CD4-positive, CD25-positive, alpha-beta regulatory T cell (primary cell): ENCODE measurements around the gene CNNM2. TPM values are rescaled to one million over a fixed set of nuclear protein-coding genes. Genes with fewer than 3 reads are reported as not detected.

Source experiments
- ATAC-seq, 2 donors: fragments of 150-1000 bp; cut with Tn5 transposase; one replicate each; pipeline ENCODE4 v1.10.0; 2021; ENCODE audit warnings: low read depth in 2 of 2, moderate number of reproducible peaks in 2 of 2, moderate library complexity in 1 of 2
- DNase-seq, 3 donors: peaks; one replicate each; pipeline versions ENCODE4 v3.0.0 to v3.0.0-alpha.2; 2012 to 2022; ENCODE audit warnings: mixed read lengths in 1 of 3
- H3K27ac ChIP-seq: one replicate; pipeline ENCODE4 v1.7.0; 2013; ENCODE audit warnings: mild to moderate bottlenecking, low read length; ENCODE audit not compliant: insufficient read depth, poor library complexity, severe bottlenecking
- H3K27me3 ChIP-seq: one replicate; pipeline ENCODE4 v1.7.0; 2013; ENCODE audit warnings: low read length; ENCODE audit not compliant: control insufficient read depth, insufficient read depth
- H3K36me3 ChIP-seq: one replicate; pipeline ENCODE4 v1.7.0; 2013; ENCODE audit warnings: mild to moderate bottlenecking, low read length, moderate library complexity; ENCODE audit not compliant: control insufficient read depth, insufficient read depth
- H3K4me1 ChIP-seq: 2 replicates; pipeline ENCODE4 v1.7.0; 2013; ENCODE audit warnings: mild to moderate bottlenecking, low read length; ENCODE audit not compliant: insufficient read depth, control insufficient read depth, poor library complexity, severe bottlenecking
- H3K4me3 ChIP-seq: one replicate; pipeline ENCODE4 v1.7.0; 2013; ENCODE audit warnings: low read depth, mild to moderate bottlenecking, low read length, moderate library complexity
- H3K9me3 ChIP-seq, 2 experiments: 1 replicate in 1 of 2; 2 replicates in 1 of 2; pipeline ENCODE4 v1.7.0; 2013; ENCODE audit warnings: low read length in 2 of 2, mild to moderate bottlenecking in 1 of 2, moderate library complexity in 1 of 2; ENCODE audit not compliant: control insufficient read depth in 2 of 2
- H3K27ac Mint-ChIP-seq, 3 donors: one replicate each; pipeline ENCODE4 v1.8.0; 2020 to 2022; ENCODE audit warnings: mild to moderate bottlenecking in 3 of 3, mixed read lengths in 3 of 3, moderate library complexity in 2 of 3
- H3K27me3 Mint-ChIP-seq: one replicate; pipeline ENCODE4 v1.8.0; 2022; ENCODE audit warnings: mild to moderate bottlenecking, mixed read lengths
- H3K36me3 Mint-ChIP-seq: one replicate; pipeline ENCODE4 v1.8.0; 2020; ENCODE audit warnings: mixed read lengths
- H3K4me1 Mint-ChIP-seq, 4 donors: one replicate each; pipeline ENCODE4 v1.8.0; 2020 to 2022; ENCODE audit warnings: mixed read lengths in 4 of 4, mild to moderate bottlenecking in 1 of 4
- H3K4me3 Mint-ChIP-seq, 4 donors: one replicate each; pipeline ENCODE4 v1.8.0; 2020 to 2022; ENCODE audit warnings: mild to moderate bottlenecking in 4 of 4, mixed read lengths in 4 of 4, moderate library complexity in 3 of 4
- H3K9me3 Mint-ChIP-seq, 7 donors: one replicate each; pipeline ENCODE4 v1.8.0; 2020 to 2022; ENCODE audit warnings: mixed read lengths in 7 of 7, mild to moderate bottlenecking in 3 of 7, moderate library complexity in 2 of 7
- polyA plus RNA-seq, 4 donors: library from polyadenylated mRNA; unstranded; fragments of 300-500 nt; fragmentation: Illumina TruSeq; gene quantifications; one replicate each; pipeline ENCODE4 v1.2.3, GENCODE V29; 2021
- total RNA-seq: library from RNA; stranded (reverse); gene quantifications from one replicate; pipeline ENCODE4 v1.2.3, GENCODE V29; 2022

The CNNM2 gene
- total and polyA plus RNA-seq, 5 donors from 2014 or later = 3.5 to 13.3 (median 6.3) TPM

DNA sequence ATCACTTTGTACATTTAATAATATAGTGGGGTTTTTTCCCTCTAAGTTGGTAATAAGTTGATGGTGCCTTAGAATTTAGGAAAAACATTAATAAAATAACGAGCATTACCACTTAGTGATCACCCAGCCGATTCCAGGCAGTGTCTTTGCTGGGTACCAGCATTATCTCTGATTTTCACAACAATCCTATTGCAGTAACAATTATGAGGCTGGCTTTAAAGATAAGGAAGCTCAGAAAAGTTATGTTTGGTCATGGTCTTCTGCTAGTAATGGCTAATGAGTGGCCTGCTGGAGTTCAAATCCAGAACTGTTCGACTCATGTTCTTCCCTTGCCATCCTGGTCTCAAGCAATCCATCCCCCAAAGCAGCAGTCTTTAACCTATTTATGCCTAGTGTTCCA, 127.9 kb downstream of the CNNM2 start:
- H3K27me3 ChIP-seq = no peaks in the 10 kb centered on the region
- Mint-ChIP-seq H3K4me3 (no peak overlapping the region), H3K4me1 (peaks cover 0 to 6% (median 2%) of the 10 kb centered on the region in 4 donors), H3K27me3 (no peaks in the 10 kb centered on the region), H3K36me3 (peaks cover 4% of the 10 kb centered on the region), H3K27ac (no peak overlapping the region), H3K9me3 (no peaks in the 10 kb centered on the region)
- ATAC-seq (no peak), DNase-seq (no peak)
- no peaks in the 10 kb centered on the region for H3K36me3 ChIP-seq
- no peak overlapping the region for H3K27ac ChIP-seq
- no peak overlapping the region for H3K4me3 ChIP-seq
- no peaks in the 10 kb centered on the region for H3K9me3 ChIP-seq
- no peaks in the 10 kb centered on the region for H3K4me1 ChIP-seq

DNA sequence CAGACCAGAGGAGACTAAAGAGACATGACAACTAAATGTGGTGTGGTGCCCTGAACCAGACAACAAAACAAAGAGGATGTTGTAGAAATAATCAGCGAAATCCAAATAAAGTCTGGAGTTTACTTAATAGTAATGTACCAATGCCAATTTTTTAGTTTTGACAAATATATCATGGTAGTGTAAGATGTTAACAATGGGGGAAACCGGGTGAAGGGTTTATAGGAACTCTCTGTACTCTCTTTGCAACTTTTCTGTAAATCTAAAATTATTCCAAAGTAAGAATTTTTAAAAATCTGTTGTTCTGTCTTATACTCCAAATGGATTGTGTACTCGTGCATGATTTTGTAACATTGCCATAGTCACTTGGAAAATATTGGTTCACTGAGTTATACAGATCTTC, 129.3 kb downstream of the CNNM2 start:
- H3K9me3 Mint-ChIP-seq = no peaks in the 10 kb centered on the region
- ATAC-seq (no peak), DNase-seq (no peak)
- no peaks in the 10 kb centered on the region for H3K4me1 ChIP-seq
- no peak overlapping the region for H3K27ac Mint-ChIP-seq
- H3K36me3 ChIP-seq = no peaks in the 10 kb centered on the region
- no peak overlapping the region for H3K27ac ChIP-seq
- no peak overlapping the region for H3K4me3 Mint-ChIP-seq
- no peaks in the 10 kb centered on the region for H3K27me3 Mint-ChIP-seq
- H3K27me3 ChIP-seq = no peaks in the 10 kb centered on the region
- H3K4me1 Mint-ChIP-seq = peaks cover 0 to 3% (median 1%) of the 10 kb centered on the region in 4 donors
- peaks cover 4% of the 10 kb centered on the region for H3K36me3 Mint-ChIP-seq
- no peaks in the 10 kb centered on the region for H3K9me3 ChIP-seq
- no peak overlapping the region for H3K4me3 ChIP-seq

- no peaks in the 10 kb centered on the region for H3K27me3 Mint-ChIP-seq
- no peak overlapping the region for H3K4me3 Mint-ChIP-seq
- Histone ChIP-seq H3K4me3 (no peak overlapping the region), H3K4me1 (peaks cover 12% of the 10 kb centered on the region), H3K27me3 (no peaks in the 10 kb centered on the region), H3K36me3 (no peaks in the 10 kb centered on the region), H3K9me3 (no peaks in the 10 kb centered on the region), H3K27ac (no peak overlapping the region)
- H3K36me3 Mint-ChIP-seq = peaks cover 4% of the 10 kb centered on the region
- H3K9me3 Mint-ChIP-seq = no peaks in the 10 kb centered on the region
- no peak for DNase-seq
- peaks cover 9 to 16% (median 11%) of the 10 kb centered on the region in 4 donors for H3K4me1 Mint-ChIP-seq
- ATAC-seq = no peak
- no peak overlapping the region for H3K27ac Mint-ChIP-seq
Measured at GRCh38 chr10:103049237-103049636, 131.1 kb downstream of the CNNM2 start.

- Mint-ChIP-seq H3K9me3 (no peaks in the 10 kb centered on the region), H3K27ac (peak overlapping the region; percentile 90 to 95 (median 93)), H3K36me3 (peaks cover 18% of the 10 kb centered on the region), H3K27me3 (no peaks in the 10 kb centered on the region), H3K4me3 (peak overlapping the region; percentile 84 to 96 (median 88)), H3K4me1 (peaks cover 13 to 25% (median 15%) of the 10 kb centered on the region in 4 donors)
- peaks cover 17% of the 10 kb centered on the region for H3K4me1 ChIP-seq
- H3K36me3 ChIP-seq = no peaks in the 10 kb centered on the region
- H3K27me3 ChIP-seq = no peaks in the 10 kb centered on the region
- peak; percentile 78 to 85 for ATAC-seq
- H3K27ac ChIP-seq = peak overlapping the region; percentile 64
- DNase-seq = peak; percentile 11 to 88 (median 66)
- H3K4me3 ChIP-seq = peak overlapping the region; percentile 81
- no peaks in the 10 kb centered on the region for H3K9me3 ChIP-seq
Measured at GRCh38 chr10:103053659-103054581, 135.8 kb downstream of the CNNM2 start.

DNA sequence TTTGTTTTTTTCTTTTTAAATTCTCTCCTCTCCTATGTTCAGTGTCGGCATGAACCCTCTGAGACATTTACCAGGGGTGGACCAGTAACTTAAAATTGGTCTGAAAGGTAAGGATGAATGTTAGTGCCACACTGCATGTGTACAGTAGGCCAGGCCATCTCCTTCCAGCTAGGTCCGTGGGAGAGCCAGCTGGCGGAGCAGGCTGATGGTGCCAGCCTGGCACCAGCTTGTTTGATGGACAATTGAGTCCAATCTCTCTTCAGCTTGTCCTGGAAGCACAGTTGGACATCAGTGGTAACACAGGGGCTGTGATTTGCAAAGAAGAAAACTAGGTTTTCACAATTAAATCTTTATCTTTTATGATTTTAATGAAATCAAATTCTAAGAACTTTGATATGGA, 136.5 kb downstream of the CNNM2 start:
- ATAC-seq (no peak), DNase-seq (no peak)
- Histone ChIP-seq H3K4me3 (peak overlapping the region; percentile 81), H3K9me3 (no peaks in the 10 kb centered on the region), H3K4me1 (peaks cover 17% of the 10 kb centered on the region), H3K27ac (peak overlapping the region; percentile 64), H3K36me3 (no peaks in the 10 kb centered on the region), H3K27me3 (no peaks in the 10 kb centered on the region)
- Mint-ChIP-seq H3K4me1 (peaks cover 13 to 25% (median 15%) of the 10 kb centered on the region in 4 donors), H3K27ac (peak overlapping the region; percentile 49 to 95 (median 93)), H3K4me3 (peak overlapping the region; percentile 84 to 96 (median 88)), H3K27me3 (no peaks in the 10 kb centered on the region), H3K36me3 (peaks cover 18% of the 10 kb centered on the region), H3K9me3 (no peaks in the 10 kb centered on the region)

DNA sequence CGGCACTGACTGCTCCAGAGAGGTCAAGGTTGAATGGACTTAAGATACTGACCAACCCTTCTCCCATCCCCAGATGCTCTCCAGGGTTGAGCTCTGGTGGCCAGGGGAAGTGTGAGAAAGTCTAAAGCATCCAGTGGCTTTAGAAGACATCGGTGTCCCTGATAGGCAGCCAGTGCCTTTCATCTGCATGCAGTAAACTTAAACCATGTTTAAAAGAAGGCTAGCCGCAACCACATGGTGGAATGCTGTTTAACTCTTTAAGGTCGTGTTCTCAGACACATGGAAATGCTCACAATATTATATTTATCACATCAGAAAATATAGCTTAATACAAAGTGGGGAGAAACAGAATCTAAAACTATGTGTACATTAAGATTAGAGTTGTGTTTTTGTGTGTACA, 137.0 kb downstream of the CNNM2 start:
- no peak overlapping the region for H3K27ac ChIP-seq
- H3K4me1 ChIP-seq = peaks cover 17% of the 10 kb centered on the region
- H3K27ac Mint-ChIP-seq = peak overlapping the region in 1 of 3 donors; percentile 95
- H3K27me3 ChIP-seq = no peaks in the 10 kb centered on the region
- ATAC-seq = no peak
- no peak for DNase-seq
- no peak overlapping the region for H3K4me3 ChIP-seq
- peaks cover 18% of the 10 kb centered on the region for H3K36me3 Mint-ChIP-seq
- no peaks in the 10 kb centered on the region for H3K9me3 ChIP-seq
- H3K4me3 Mint-ChIP-seq = no peak overlapping the region
- H3K27me3 Mint-ChIP-seq = no peaks in the 10 kb centered on the region
- H3K36me3 ChIP-seq = no peaks in the 10 kb centered on the region
- H3K9me3 Mint-ChIP-seq = no peaks in the 10 kb centered on the region
- peaks cover 13 to 25% (median 15%) of the 10 kb centered on the region in 4 donors for H3K4me1 Mint-ChIP-seq

GRCh38 chr10:103058034-103058433, 139.9 kb downstream of the CNNM2 start:
- no peak for ATAC-seq
- no peak overlapping the region for H3K4me3 Mint-ChIP-seq
- H3K9me3 Mint-ChIP-seq = no peaks in the 10 kb centered on the region
- no peaks in the 10 kb centered on the region for H3K27me3 ChIP-seq
- H3K9me3 ChIP-seq = no peaks in the 10 kb centered on the region
- H3K27ac Mint-ChIP-seq = no peak overlapping the region
- DNase-seq = no peak
- no peak overlapping the region for H3K27ac ChIP-seq
- peaks cover 13% of the 10 kb centered on the region for H3K36me3 Mint-ChIP-seq
- H3K4me1 ChIP-seq = peaks cover 14% of the 10 kb centered on the region
- H3K4me3 ChIP-seq = no peak overlapping the region
- H3K36me3 ChIP-seq = no peaks in the 10 kb centered on the region
- peaks cover 10 to 20% (median 17%) of the 10 kb centered on the region in 4 donors for H3K4me1 Mint-ChIP-seq
- H3K27me3 Mint-ChIP-seq = no peaks in the 10 kb centered on the region
